ENCODE measurements around the gene VDAC1. TPM values are rescaled to one million over a fixed set of nuclear protein-coding genes. Genes with fewer than 3 reads are reported as not detected.

The VDAC1 gene
- total and polyA plus RNA-seq, 2 of the 8 experiments (the other 6 are each of a cell fraction or from before 2014, with no cell fraction given): 111 to 301 TPM

DNA sequence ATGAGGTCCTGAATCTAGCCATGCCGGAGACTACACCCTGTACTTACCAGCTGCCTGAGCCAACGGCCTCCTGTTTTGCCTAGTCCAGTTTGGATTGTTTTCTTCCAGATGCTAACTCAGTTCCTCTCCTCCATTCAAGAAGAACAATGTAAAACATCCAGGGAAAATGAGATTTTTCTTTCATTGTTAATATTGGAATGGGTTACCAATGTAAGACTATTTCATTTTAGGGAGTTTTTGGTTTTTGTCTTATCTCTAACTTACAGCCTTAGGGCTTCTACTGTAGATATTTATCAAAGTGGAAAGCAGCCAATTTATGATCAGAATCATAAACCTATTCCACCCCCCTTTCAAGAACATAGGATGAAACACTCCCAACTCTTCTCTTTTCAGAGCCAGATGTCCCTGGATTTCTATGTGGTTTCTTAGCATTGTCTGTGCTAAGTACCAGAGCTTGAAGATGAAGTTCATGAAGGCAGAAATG, 3.5 kb upstream of the VDAC1 start:
- TF ChIP-seq SIN3A (conservative IDR thresholded peaks at IDR 0.05 in 1 of 2, IDR thresholded peaks at IDR 0.05 in 1 of 2; ENCODE audit: low read depth in 1 of 2, low read length in 2 of 2) (no peak), KDM4A (IDR thresholded peaks at IDR 0.05; ENCODE audit: low read depth, low read length, severe bottlenecking) (no peak), SP4 (IDR thresholded peaks at IDR 0.05; ENCODE audit: low read length) (no peak), SIRT6 (IDR thresholded peaks at IDR 0.05; ENCODE audit: low read length) (no peak), SP2 (IDR thresholded peaks at IDR 0.05; ENCODE audit: low read length) (no peak)
- Histone ChIP-seq H3K27ac (ENCODE audit: low read depth, low read length) (no peak overlapping the region), H3K79me1 (ENCODE audit: low read depth, low read length) (no peaks in the 10 kb centered on the region), H4K5ac (ENCODE audit: insufficient read length, low read depth, low read length) (peak overlapping the region; percentile 27), H2BK5ac (ENCODE audit: low read depth, low read length) (no peak overlapping the region), H3K9ac (replicated peaks in 1 of 4; ENCODE audit: extremely low read depth in 1 of 4, low read depth in 3 of 4, low read length in 3 of 4) (no peak overlapping the region), H4K8ac (ENCODE audit: extremely low read depth, insufficient read depth, low read length) (no peak overlapping the region), H3K36me3 (ENCODE audit: control insufficient read depth in 2 of 4, insufficient read depth in 4 of 4, low read length in 3 of 4) (no peaks in the 10 kb centered on the region), H2BK12ac (ENCODE audit: low read depth, low read length) (no peak overlapping the region), H3K9me3 (ENCODE audit: insufficient read depth in 2 of 2, low read depth in 1 of 2, low read length in 1 of 2) (no peaks in the 10 kb centered on the region), H2AFZ (ENCODE audit: low read length) (peak overlapping the region; percentile 79; the same call in 1 of the 2 replicates), H3K4ac (replicated peaks; ENCODE audit: insufficient read length, low read depth, low read length) (no peak overlapping the region), H3K27me3 (replicated peaks in 1 of 4; ENCODE audit: control insufficient read depth in 3 of 4, extremely low read depth in 1 of 4, insufficient read depth in 3 of 4, low read length in 3 of 4) (no peaks in the 10 kb centered on the region), H3K4me3 (ENCODE audit: extremely low read depth in 1 of 4, insufficient read depth in 2 of 4, low read depth in 3 of 4, low read length in 4 of 4) (no peak overlapping the region), H3K23me2 (ENCODE audit: low read depth, low read length) (peaks cover 12% of the 10 kb centered on the region; the same call in 1 of the 2 replicates), H3K18ac (ENCODE audit: extremely low read depth, low read length) (no peak overlapping the region; the same call in 1 of the 2 replicates), H4K20me1 (replicated peaks in 1 of 2; ENCODE audit: control insufficient read depth in 1 of 2, insufficient read depth in 2 of 2, low read length in 2 of 2) (peaks cover under 1% of the 10 kb centered on the region in 2 experiments), H3K56ac (replicated peaks; ENCODE audit: insufficient read length, low read depth, low read length) (no peak overlapping the region), H3K79me2 (ENCODE audit: control insufficient read depth in 1 of 2, insufficient read depth in 2 of 2, low read length in 2 of 2) (peaks cover 9 to 11% of the 10 kb centered on the region in 2 experiments), H2BK15ac (ENCODE audit: low read length) (no peak overlapping the region), H3K23ac (ENCODE audit: insufficient read length) (no peak overlapping the region), H2AK5ac (ENCODE audit: low read depth, low read length) (no peak overlapping the region), H3K4me1 (replicated peaks in 1 of 4; ENCODE audit: control insufficient read depth in 3 of 4, insufficient read depth in 4 of 4, low read length in 3 of 4) (peaks cover 3 to 21% (median 10%) of the 10 kb centered on the region in 4 experiments), H4K91ac (replicated peaks; ENCODE audit: insufficient read length, low read length) (no peak overlapping the region), H3K4me2 (ENCODE audit: insufficient read depth in 1 of 2, low read depth in 2 of 2, low read length in 2 of 2) (peak overlapping the region; percentile 31 to 40; a peak in 2 of 4 replicates), H2BK20ac (ENCODE audit: low read length) (no peak overlapping the region), H3K14ac (ENCODE audit: insufficient read length) (no peak overlapping the region), H2BK120ac (replicated peaks; ENCODE audit: low read depth, low read length) (no peak overlapping the region)
- DNase-seq (ENCODE audit: low read depth in 1 of 2, low spot score in 2 of 2) (no peak), FAIRE-seq (no peak)
- 43% methylated on average over 2 of the region's 2 CpGs; no CpG with 5 or more reads in 1 of the 2 experiments for WGBS, 2 experiments (ENCODE audit: extremely low coverage in 1 of 2, insufficient coverage in 1 of 2, insufficient read length in 1 of 2, insufficient replicate concordance in 2 of 2, low coverage in 1 of 2, low lambda C conversion rate in 2 of 2, missing lambda C conversion rate in 1 of 2)
- CTCF ChIA-PET (ENCODE audit: partially characterized antibody): interaction anchor here (0.6 to 2.2 kb wide), 9 partner anchors 10 to 1485 kb away, joined by 3 to 12 read pairs (median 8); no protein-coding TSS in a partner anchor
- POLR2A ChIA-PET (ENCODE audit: partially characterized antibody): interaction anchor here (1.4 kb wide), 1 partner anchor 9 kb away, joined by 3 read pairs; no protein-coding TSS in a partner anchor

All from H1 (cell line).